Stimulated activated CD4-positive, alpha-beta T cell treated with anti-CD3 and anti-CD28 coated beads, TNF-alpha, amount 100 ng/mL, for 48 hours (primary cell): ENCODE measurements around the gene SMAD9.
"Not testable (repeated sequence)": the region's sequence is repeated elsewhere in the genome, so short reads cannot be mapped to it uniquely, and the experiment has no call there.

Experiments used
- DNase-seq, 3 donors: peaks; one replicate each; pipeline ENCODE4 v3.0.0-alpha.2; 2020; ENCODE audit warnings: low read depth in 3 of 3

Gene SMAD9

GRCh38 chr13:36912369-36912768 lies 7.7 kb downstream of the SMAD9 start:
- DNase-seq: no peak

GRCh38 chr13:36910545-36910944 lies 9.5 kb downstream of the SMAD9 start:
- no peak for DNase-seq

GRCh38 chr13:36907821-36908220 lies 12.2 kb downstream of the SMAD9 start:
- DNase-seq: no peak

- DNase-seq: no peak
These were observed 12.8 kb downstream of the SMAD9 start for GRCh38 chr13:36907266-36907665.

- no peak for DNase-seq
These were observed 14.1 kb downstream of the SMAD9 start for GRCh38 chr13:36905944-36906343.

GRCh38 chr13:36903925-36904595 lies 16.0 kb downstream of the SMAD9 start:
- DNase-seq: no peak

GRCh38 chr13:36897054-36897616 lies 22.9 kb downstream of the SMAD9 start:
- DNase-seq: no peak

GRCh38 chr13:36891752-36892151 lies 28.3 kb downstream of the SMAD9 start:
- no peak for DNase-seq

GRCh38 chr13:36888645-36889044 lies 31.4 kb downstream of the SMAD9 start:
- no peak for DNase-seq

GRCh38 chr13:36887758-36888521 lies 32.1 kb downstream of the SMAD9 start:
- no peak for DNase-seq

- no peak for DNase-seq
These were observed 34.1 kb downstream of the SMAD9 start for GRCh38 chr13:36885901-36886300.

- no peak for DNase-seq
These were observed 35.8 kb downstream of the SMAD9 start for GRCh38 chr13:36884235-36884634.

GRCh38 chr13:36883824-36884223 lies 36.2 kb downstream of the SMAD9 start:
- DNase-seq: no peak

GRCh38 chr13:36883392-36883791 lies 36.6 kb downstream of the SMAD9 start:
- not testable (repeated sequence) for DNase-seq

- DNase-seq: no peak
These were observed 37.1 kb downstream of the SMAD9 start for GRCh38 chr13:36882829-36883390.

- no peak for DNase-seq
These were observed 39.1 kb downstream of the SMAD9 start for GRCh38 chr13:36880961-36881360.

- DNase-seq: no peak
These were observed 40.7 kb downstream of the SMAD9 start for GRCh38 chr13:36879218-36879938.

- no peak for DNase-seq
These were observed 44.1 kb downstream of the SMAD9 start for GRCh38 chr13:36875961-36876360.

- no peak for DNase-seq
These were observed 44.6 kb downstream of the SMAD9 start for GRCh38 chr13:36875431-36875830.

- DNase-seq: no peak
These were observed 47.4 kb downstream of the SMAD9 start for GRCh38 chr13:36872621-36873020.

GRCh38 chr13:36870050-36870692 lies 49.9 kb downstream of the SMAD9 start:
- DNase-seq: no peak

GRCh38 chr13:36866232-36866631 lies 53.8 kb downstream of the SMAD9 start:
- no peak for DNase-seq
